ENCODE results near the gene TBX4. TPM values are rescaled to one million over a fixed set of nuclear protein-coding genes. Genes with fewer than 3 reads are reported as not detected.

Gene TBX4
- total RNA-seq, 1 experiment from 2014 or later = not detected

DNA sequence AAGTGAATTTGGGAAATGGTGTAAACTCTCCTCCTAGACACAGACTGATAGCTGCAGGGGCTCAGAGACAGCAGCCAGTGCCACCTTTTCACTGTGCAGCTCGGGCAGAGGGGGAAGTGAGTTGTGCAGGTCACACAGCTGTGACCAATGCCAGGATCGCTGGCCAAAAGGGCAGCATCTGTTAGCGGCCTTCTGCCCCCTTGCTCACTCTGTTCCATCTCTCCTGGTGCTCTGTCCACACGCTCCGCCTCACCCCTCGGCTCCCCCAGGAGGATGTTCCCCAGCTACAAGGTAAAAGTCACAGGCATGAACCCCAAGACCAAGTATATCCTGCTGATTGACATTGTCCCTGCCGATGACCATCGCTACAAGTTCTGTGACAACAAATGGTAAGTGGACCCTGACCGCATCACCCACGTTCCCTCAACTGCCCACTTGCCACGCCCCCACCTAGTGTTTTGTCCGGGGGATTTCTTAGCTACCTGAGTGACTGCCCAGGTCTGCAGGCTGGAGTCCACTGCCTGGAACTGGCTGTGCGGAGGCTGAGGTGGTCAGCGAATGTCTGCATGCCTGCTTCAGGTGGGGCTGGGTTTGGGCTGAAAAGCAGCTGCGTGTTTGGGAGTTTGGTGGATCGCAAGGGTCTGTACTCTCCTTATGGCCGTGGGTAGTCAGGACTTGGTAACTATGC is 13.5 kb downstream of the TBX4 start:
- H2AFZ ChIP-seq (ENCODE audit: low read length) = no peak overlapping the region
- no peak overlapping the region for H2BK20ac ChIP-seq (ENCODE audit: low read depth, low read length, poor library complexity, severe bottlenecking)
- H3K9me3 ChIP-seq (ENCODE audit: control insufficient read depth, low read depth, low read length) = no peaks in the 10 kb centered on the region
- no peaks in the 10 kb centered on the region for H3K23me2 ChIP-seq (ENCODE audit: insufficient read length, low read depth, low read length, poor library complexity, severe bottlenecking)
- no peaks in the 10 kb centered on the region for H3K79me1 ChIP-seq (ENCODE audit: insufficient read depth, low read depth, low read length, poor library complexity, severe bottlenecking)
- H3T11ph ChIP-seq (ENCODE audit: low read length) = no peak overlapping the region
- H3K79me2 ChIP-seq (ENCODE audit: insufficient read depth, low read length) = no peaks in the 10 kb centered on the region
- H3K18ac ChIP-seq (ENCODE audit: insufficient read length, low read depth, low read length) = no peak overlapping the region
- H3K4me1 ChIP-seq (ENCODE audit: insufficient read depth, low read length) = no peaks in the 10 kb centered on the region; the same call in 1 of the 2 replicates
- Mint-ChIP-seq H3K36me3 (ENCODE audit: insufficient read depth in 1 of 3, low read depth in 3 of 3) (peaks cover 0 to 1% (median 0%) of the 10 kb centered on the region in 3 experiments; a peak in 2 of 7 replicates), H3K27ac (no peak overlapping the region; a peak in 1 of 7 replicates), H3K9me3 (peaks cover 0 to 1% of the 10 kb centered on the region in 2 experiments; a peak in 3 of 5 replicates), H3K27me3 (ENCODE audit: low read depth) (peaks cover 86% of the 10 kb centered on the region), H3K4me3 (no peak overlapping the region), H3K4me1 (peaks cover 13 to 42% of the 10 kb centered on the region in 2 experiments)
- TF ChIP-seq CTCF (conservative IDR thresholded peaks at IDR 0.05) = no peak
- no peak overlapping the region for H4K91ac ChIP-seq (ENCODE audit: insufficient read length, low read depth, low read length)
- no peak overlapping the region for H3K9ac ChIP-seq (ENCODE audit: extremely low read depth, insufficient read length, low read length)
- no peak overlapping the region for H3K27ac ChIP-seq (ENCODE audit: insufficient read length, low read depth, low read length)
- no peak overlapping the region for H3K4ac ChIP-seq (ENCODE audit: low read depth, low read length)
- H3K14ac ChIP-seq (ENCODE audit: insufficient read depth, low read length) = no peak overlapping the region
- no peak overlapping the region for H2AK5ac ChIP-seq (ENCODE audit: insufficient read length, low read length)
- no CpG with 5 or more reads among the region's 17 CpGs for WGBS (ENCODE audit: extremely low coverage, insufficient read length, low lambda C conversion rate)
- H3K27me3 ChIP-seq (ENCODE audit: insufficient read depth, low read length) = peaks cover 42% of the 10 kb centered on the region
- peak; percentile 23 for DNase-seq
- H2BK5ac ChIP-seq (ENCODE audit: insufficient read length, low read length) = no peak overlapping the region
- H4K5ac ChIP-seq (ENCODE audit: insufficient read length, low read depth, low read length) = no peak overlapping the region
- H4K8ac ChIP-seq (replicated peaks; ENCODE audit: insufficient read length, low read depth, low read length) = no peak overlapping the region
- H3K56ac ChIP-seq (ENCODE audit: insufficient read length, low read depth, low read length) = no peak overlapping the region
- H2BK120ac ChIP-seq (ENCODE audit: low read depth, low read length, poor library complexity, severe bottlenecking) = no peak overlapping the region
- H4K20me1 ChIP-seq (ENCODE audit: control insufficient read depth, insufficient read depth, insufficient read length) = no peaks in the 10 kb centered on the region
- no peak overlapping the region for H3K23ac ChIP-seq (ENCODE audit: insufficient read length, low read depth, low read length)
- H2BK12ac ChIP-seq (ENCODE audit: insufficient read length, low read depth, low read length) = no peak overlapping the region
- no peak overlapping the region for H3K4me2 ChIP-seq (ENCODE audit: insufficient read depth, insufficient read length, low read length)
- no peak overlapping the region for H2BK15ac ChIP-seq (ENCODE audit: low read depth, low read length)

Data from H9 (cell line).